Spleen (tissue), 7 donors: Measurements from ENCODE around the gene KCNK13.

ENCODE experiments used
- CTCF ChIP-seq, 11 experiments: fragments of 200-600 bp in 7 of 11; fragments of 450-650 bp in 4 of 11; sonication (generic) in 4 of 11; IDR thresholded peaks in 8 of 11; conservative IDR thresholded peaks in 3 of 11; 1 replicate in 7 of 11; 2 replicates in 4 of 11; pipeline versions ENCODE4 v1.4.0 to v1.8.0; 2016 to 2021; ENCODE audit warnings: antibody characterized with exemption in 11 of 11, inconsistent platforms in 4 of 11, mild to moderate bottlenecking in 1 of 11
- POLR2A ChIP-seq, 3 donors: fragments of 450-650 bp; IDR thresholded peaks; one replicate each; pipeline ENCODE4 v1.5.1; 2017; ENCODE audit warnings: antibody characterized with exemption in 3 of 3, mild to moderate bottlenecking in 1 of 3
- POLR2AphosphoS5 ChIP-seq, 3 donors: sonication (generic); formaldehyde crosslinking; IDR thresholded peaks; one replicate each; pipeline ENCODE4 v1.5.1; 2017; ENCODE audit warnings: antibody characterized with exemption in 3 of 3
- donor health status: DM: no; HTN: no; CAD: no; lungs with moderate emphysema.
- donor health status: DM: no; HTN: no; CAD: no.
- donor health status: DM: no; HTN: no; CAD: no.

- TF ChIP-seq CTCF (IDR thresholded peaks at IDR 0.05 in 8 of 11, conservative IDR thresholded peaks at IDR 0.05 in 3 of 11) (no peak), POLR2AphosphoS5 (IDR thresholded peaks at IDR 0.05) (no peak), POLR2A (IDR thresholded peaks at IDR 0.05) (no peak)
These were observed 54.6 kb downstream of the KCNK13 start for GRCh38 chr14:90116444-90116843.
